Spleen (tissue), 11 donors: ENCODE measurements around the gene PXK. TPM values are rescaled to one million over a fixed set of nuclear protein-coding genes. Genes with fewer than 3 reads are reported as not detected.

Experiments
- DNase-seq: peaks from one replicate; pipeline ENCODE4 v3.0.0-alpha.2; 2020
- H3K27ac ChIP-seq, 8 donors: fragments of 200-600 bp; sonication (generic) in 7 of 8; 1 replicate in 4 of 8; 2 replicates in 4 of 8; pipeline versions ENCODE4 v1.5.0 to v1.8.0; 2016 to 2021; ENCODE audit warnings: inconsistent platforms in 4 of 8, mild to moderate bottlenecking in 4 of 8, moderate library complexity in 1 of 8
- H3K27me3 ChIP-seq, 7 donors: fragments of 200-600 bp; sonication (generic) in 6 of 7; replicated peaks in 1 of 7; 1 replicate in 4 of 7; 2 replicates in 3 of 7; pipeline versions ENCODE4 v1.5.0 to v1.8.0; 2016 to 2021; ENCODE audit warnings: inconsistent platforms in 3 of 7, mild to moderate bottlenecking in 1 of 7
- H3K36me3 ChIP-seq, 6 donors: fragments of 200-600 bp; sonication (generic) in 5 of 6; 1 replicate in 4 of 6; 2 replicates in 2 of 6; pipeline versions ENCODE4 v1.5.0 to v1.8.0; 2016 to 2021; ENCODE audit warnings: inconsistent platforms in 2 of 6
- H3K4me1 ChIP-seq, 6 donors: fragments of 200-600 bp; sonication (generic) in 5 of 6; 1 replicate in 3 of 6; 2 replicates in 3 of 6; pipeline versions ENCODE4 v1.5.0 to v1.8.0; 2016 to 2021; ENCODE audit warnings: inconsistent platforms in 3 of 6
- H3K4me3 ChIP-seq, 8 donors: fragments of 200-600 bp; sonication (generic) in 7 of 8; 1 replicate in 4 of 8; 2 replicates in 4 of 8; pipeline versions ENCODE4 v1.5.0 to v1.8.0; 2016 to 2021; ENCODE audit warnings: inconsistent platforms in 4 of 8, mild to moderate bottlenecking in 4 of 8, moderate library complexity in 2 of 8
- H3K9me3 ChIP-seq, 8 donors: fragments of 200-600 bp; sonication (generic) in 7 of 8; 1 replicate in 4 of 8; 2 replicates in 4 of 8; pipeline versions ENCODE4 v1.5.0 to v1.8.0; 2016 to 2021; ENCODE audit warnings: inconsistent platforms in 4 of 8
- CTCF ChIP-seq, 11 experiments: fragments of 200-600 bp in 7 of 11; fragments of 450-650 bp in 4 of 11; sonication (generic) in 4 of 11; IDR thresholded peaks in 8 of 11; conservative IDR thresholded peaks in 3 of 11; 1 replicate in 7 of 11; 2 replicates in 4 of 11; pipeline versions ENCODE4 v1.4.0 to v1.8.0; 2016 to 2021; ENCODE audit warnings: antibody characterized with exemption in 11 of 11, inconsistent platforms in 4 of 11, mild to moderate bottlenecking in 1 of 11
- POLR2A ChIP-seq, 3 donors: fragments of 450-650 bp; IDR thresholded peaks; one replicate each; pipeline ENCODE4 v1.5.1; 2017; ENCODE audit warnings: antibody characterized with exemption in 3 of 3, mild to moderate bottlenecking in 1 of 3
- POLR2AphosphoS5 ChIP-seq, 3 donors: sonication (generic); formaldehyde crosslinking; IDR thresholded peaks; one replicate each; pipeline ENCODE4 v1.5.1; 2017; ENCODE audit warnings: antibody characterized with exemption in 3 of 3
- WGBS, 5 donors: extraction: QIAGEN DNeasy Blood & Tissue Kit in 3 of 5; methylation state at CpG; one replicate each; pipeline versions ENCODE4 v1.1.5 to v1.1.7; 2013 to 2018; 5-methylcytosine and 5-hydroxymethylcytosine counted together
- intact Hi-C: fragments of 100-400 bp; cut with DNase I; formaldehyde crosslinking; loops from one replicate; pipeline ENCODE4 v1.15.0; 2023; ENCODE audit warnings: low total_unique reads
- polyA plus RNA-seq, 3 donors: library from polyadenylated mRNA; stranded (reverse); fragments of 200-250 nt; gene quantifications; one replicate each; pipeline ENCODE4 v1.2.1, GENCODE V29; 2013
- total RNA-seq, 7 donors: library from RNA; depleted of rRNA in 3 of 7; stranded (reverse); fragments of >200 nt in 3 of 7; fragmentation: NEBNext Ultra II Directional in 4 of 7; extraction: Animal tissue kit (Norgen Biotek cat#: 25700) in 4 of 7; gene quantifications; one replicate each; pipeline versions ENCODE4 v1.1.0 to v1.2.1, GENCODE V29; 2016 to 2021
- donor health status: healthy with polysubstance abuse.
- donor health status: DM: no; HTN: no; CAD: no; lungs with moderate emphysema.
- donor health status: DM: no; HTN: no; CAD: no.
- donor health status: Bipolar disorder and iron deficiency.
- donor health status: healthy.
- donor health status: DM: no; HTN: no; CAD: no.
- donor health status: DM: yes; HTN: yes; CAD: no.

PXK gene
- total and polyA plus RNA-seq, 10 donors: 19.3 to 80.9 (median 49.7) TPM

- Histone ChIP-seq H3K36me3 (peaks cover 0 to 13% (median 6%) of the 10 kb centered on the region in 6 donors), H3K4me3 (no peak overlapping the region), H3K9me3 (no peaks in the 10 kb centered on the region), H3K27me3 (no peaks in the 10 kb centered on the region), H3K4me1 (peaks cover 20 to 62% (median 40%) of the 10 kb centered on the region in 6 donors), H3K27ac (peak overlapping the region in 6 of 8 donors; percentile 16 to 79 (median 72))
- DNase-seq: no peak
- no peak for TF ChIP-seq CTCF (IDR thresholded peaks at IDR 0.05 in 8 of 11, conservative IDR thresholded peaks at IDR 0.05 in 3 of 11)
- TF ChIP-seq POLR2AphosphoS5 (IDR thresholded peaks at IDR 0.05): no peak
- no peak for TF ChIP-seq POLR2A (IDR thresholded peaks at IDR 0.05)
- intact Hi-C loops: loop anchor here (5.0 to 10.0 kb wide), 2 partner anchors 89 to 211 kb away; partner anchors contain the start of gene ACOX2
- WGBS, 5 donors: 65 to 86% (median 68%) methylated on average over 3 of the region's 3 CpGs
Observed at GRCh38 chr3:58323529-58324390, 8.9 kb upstream of the PXK start.

- intact Hi-C loops: loop anchor here (5.0 to 10.0 kb wide), 2 partner anchors 88 to 210 kb away; partner anchors contain the start of gene ACOX2
- Histone ChIP-seq H3K27ac (peak overlapping the region; percentile 21 to 79 (median 70)), H3K4me1 (peaks cover 20 to 62% (median 40%) of the 10 kb centered on the region in 6 donors), H3K27me3 (no peaks in the 10 kb centered on the region), H3K9me3 (no peaks in the 10 kb centered on the region), H3K4me3 (no peak overlapping the region), H3K36me3 (peaks cover 0 to 4% (median 1%) of the 10 kb centered on the region in 6 donors)
- no peak for DNase-seq
- no peak for TF ChIP-seq POLR2A (IDR thresholded peaks at IDR 0.05)
- peak in 1 of 3 donors; percentile 18 for TF ChIP-seq POLR2AphosphoS5 (IDR thresholded peaks at IDR 0.05)
- 60 to 67% (median 62%) methylated on average over 6 to 7 of the region's 7 CpGs for WGBS, 5 donors
Observed at GRCh38 chr3:58324391-58325390, 8.0 kb upstream of the PXK start.

GRCh38 chr3:58325525-58325992 lies 7.1 kb upstream of the PXK start:
- intact Hi-C loops: loop anchor here (10.0 kb wide), 1 partner anchor 209 kb away; the partner anchor contains the start of gene ACOX2

GRCh38 chr3:58326267-58326900 lies 6.3 kb upstream of the PXK start:
- no peak for DNase-seq
- WGBS, 5 donors: 93 to 98% (median 94%) methylated on average over 8 of the region's 8 CpGs
- Histone ChIP-seq H3K4me1 (peaks cover 20 to 55% (median 35%) of the 10 kb centered on the region in 6 donors), H3K27ac (peak overlapping the region in 6 of 8 donors; percentile 59 to 79 (median 74)), H3K4me3 (no peak overlapping the region), H3K9me3 (no peaks in the 10 kb centered on the region), H3K27me3 (no peaks in the 10 kb centered on the region), H3K36me3 (no peaks in the 10 kb centered on the region)
- intact Hi-C loops: loop anchor here (10.0 kb wide), 1 partner anchor 208 kb away; the partner anchor contains the start of gene ACOX2
- TF ChIP-seq POLR2AphosphoS5 (IDR thresholded peaks at IDR 0.05) (no peak), CTCF (IDR thresholded peaks at IDR 0.05 in 8 of 11, conservative IDR thresholded peaks at IDR 0.05 in 3 of 11) (no peak), POLR2A (IDR thresholded peaks at IDR 0.05) (no peak)

More at GRCh38 chr3:58325525-58325992, 7.1 kb upstream of the PXK start:
- Histone ChIP-seq H3K9me3 (no peaks in the 10 kb centered on the region), H3K36me3 (no peaks in the 10 kb centered on the region), H3K4me1 (peaks cover 20 to 62% (median 40%) of the 10 kb centered on the region in 6 donors), H3K27me3 (no peaks in the 10 kb centered on the region), H3K4me3 (no peak overlapping the region), H3K27ac (peak overlapping the region; percentile 21 to 79 (median 70))
- WGBS, 5 donors: 36 to 62% (median 49%) methylated on average over 2 of the region's 2 CpGs
- no peak for TF ChIP-seq POLR2A (IDR thresholded peaks at IDR 0.05)
- DNase-seq: no peak
